HUES48 (cell line): ENCODE measurements around the gene PRRG4.
"Not testable (repeated sequence)": the region's sequence is repeated elsewhere in the genome, so short reads cannot be mapped to it uniquely, and the experiment has no call there.

Experiments
- H3K27ac ChIP-seq: one replicate; pipeline ENCODE4 v1.7.0; 2013; ENCODE audit warnings: low read depth, low read length, inconsistent platforms
- H3K27me3 ChIP-seq: 2 replicates; pipeline ENCODE4 v1.6.1; 2013; ENCODE audit warnings: mild to moderate bottlenecking, low read length; ENCODE audit not compliant: control insufficient read depth, insufficient read depth
- H3K36me3 ChIP-seq: 2 replicates; pipeline ENCODE4 v1.6.1; 2013; ENCODE audit warnings: low read length; ENCODE audit not compliant: control insufficient read depth, insufficient read depth
- H3K4me1 ChIP-seq: 2 replicates; pipeline ENCODE4 v1.6.1; 2013; ENCODE audit warnings: mild to moderate bottlenecking, low read length; ENCODE audit not compliant: control insufficient read depth, insufficient read depth
- H3K4me3 ChIP-seq: 2 replicates; pipeline ENCODE4 v1.5.1; 2013; ENCODE audit warnings: mild to moderate bottlenecking, low read depth, low read length
- H3K9ac ChIP-seq: 2 replicates; pipeline ENCODE4 v1.6.1; 2013; ENCODE audit warnings: mild to moderate bottlenecking, low read depth, low read length, moderate library complexity
- H3K9me3 ChIP-seq: 2 replicates; pipeline ENCODE4 v1.6.1; 2013; ENCODE audit warnings: low read length; ENCODE audit not compliant: control insufficient read depth, insufficient read depth

The PRRG4 gene

GRCh38 chr11:32852207-32852606, 22.5 kb downstream of the PRRG4 start:
- Histone ChIP-seq H3K36me3 (no peaks in the 10 kb centered on the region), H3K9ac (no peak overlapping the region), H3K27me3 (no peaks in the 10 kb centered on the region), H3K9me3 (no peaks in the 10 kb centered on the region), H3K27ac (no peak overlapping the region), H3K4me1 (no peaks in the 10 kb centered on the region), H3K4me3 (no peak overlapping the region)

GRCh38 chr11:32855601-32856000, 25.9 kb downstream of the PRRG4 start:
- Histone ChIP-seq H3K9ac (no peak overlapping the region), H3K4me3 (no peak overlapping the region), H3K36me3 (no peaks in the 10 kb centered on the region), H3K9me3 (no peaks in the 10 kb centered on the region), H3K27ac (no peak overlapping the region), H3K27me3 (no peaks in the 10 kb centered on the region), H3K4me1 (no peaks in the 10 kb centered on the region)

GRCh38 chr11:32858731-32859130, 29.0 kb downstream of the PRRG4 start:
- no peaks in the 10 kb centered on the region for H3K9me3 ChIP-seq
- no peaks in the 10 kb centered on the region for H3K4me1 ChIP-seq
- H3K36me3 ChIP-seq, result no peaks in the 10 kb centered on the region
- H3K9ac ChIP-seq, result no peak overlapping the region
- no peak overlapping the region for H3K4me3 ChIP-seq
- no peaks in the 10 kb centered on the region for H3K27me3 ChIP-seq
- no peak overlapping the region for H3K27ac ChIP-seq

GRCh38 chr11:32861850-32862577, 32.3 kb downstream of the PRRG4 start:
- H3K36me3 ChIP-seq, result no peaks in the 10 kb centered on the region
- H3K9ac ChIP-seq, result no peak overlapping the region
- H3K27me3 ChIP-seq, result no peaks in the 10 kb centered on the region
- H3K4me1 ChIP-seq, result no peaks in the 10 kb centered on the region
- H3K4me3 ChIP-seq, result no peak overlapping the region
- H3K27ac ChIP-seq, result no peak overlapping the region
- H3K9me3 ChIP-seq, result no peaks in the 10 kb centered on the region

- Histone ChIP-seq H3K4me3 (no peak overlapping the region), H3K9ac (no peak overlapping the region), H3K27ac (no peak overlapping the region), H3K36me3 (no peaks in the 10 kb centered on the region), H3K9me3 (no peaks in the 10 kb centered on the region), H3K4me1 (no peaks in the 10 kb centered on the region), H3K27me3 (no peaks in the 10 kb centered on the region)
Measured at GRCh38 chr11:32864555-32864954, 34.8 kb downstream of the PRRG4 start.

- not testable (repeated sequence) for H3K36me3 ChIP-seq, H3K27ac ChIP-seq, H3K4me1 ChIP-seq, H3K9ac ChIP-seq, H3K9me3 ChIP-seq, H3K27me3 ChIP-seq, H3K4me3 ChIP-seq
Measured at GRCh38 chr11:32868752-32869151, 39.0 kb downstream of the PRRG4 start.

GRCh38 chr11:32870676-32871075, 40.9 kb downstream of the PRRG4 start:
- H3K4me1 ChIP-seq, result peaks cover 11% of the 10 kb centered on the region
- H3K27me3 ChIP-seq, result no peaks in the 10 kb centered on the region
- no peaks in the 10 kb centered on the region for H3K9me3 ChIP-seq
- no peak overlapping the region for H3K4me3 ChIP-seq
- H3K9ac ChIP-seq, result no peak overlapping the region
- H3K27ac ChIP-seq, result no peak overlapping the region
- H3K36me3 ChIP-seq, result no peaks in the 10 kb centered on the region

GRCh38 chr11:32874132-32874531, 44.4 kb downstream of the PRRG4 start:
- H3K4me3 ChIP-seq, result no peak overlapping the region
- peak overlapping the region; percentile 54 for H3K27ac ChIP-seq
- no peaks in the 10 kb centered on the region for H3K27me3 ChIP-seq
- no peak overlapping the region for H3K9ac ChIP-seq
- no peaks in the 10 kb centered on the region for H3K9me3 ChIP-seq
- H3K4me1 ChIP-seq, result peaks cover 11% of the 10 kb centered on the region
- no peaks in the 10 kb centered on the region for H3K36me3 ChIP-seq

- no peak overlapping the region for H3K4me3 ChIP-seq
- H3K9ac ChIP-seq, result no peak overlapping the region
- no peak overlapping the region for H3K27ac ChIP-seq
- H3K4me1 ChIP-seq, result peaks cover 9% of the 10 kb centered on the region; the same call in 1 of the 2 replicates
- H3K9me3 ChIP-seq, result no peaks in the 10 kb centered on the region
- no peaks in the 10 kb centered on the region for H3K36me3 ChIP-seq
- no peaks in the 10 kb centered on the region for H3K27me3 ChIP-seq
Measured at GRCh38 chr11:32881286-32881685, 51.6 kb downstream of the PRRG4 start.

GRCh38 chr11:32883421-32883820, 53.7 kb downstream of the PRRG4 start:
- no peaks in the 10 kb centered on the region for H3K36me3 ChIP-seq
- no peaks in the 10 kb centered on the region for H3K27me3 ChIP-seq
- no peak overlapping the region for H3K9ac ChIP-seq
- H3K4me3 ChIP-seq, result no peak overlapping the region
- H3K4me1 ChIP-seq, result peaks cover 9% of the 10 kb centered on the region; the same call in 1 of the 2 replicates
- no peaks in the 10 kb centered on the region; the same call in 1 of the 2 replicates for H3K9me3 ChIP-seq
- H3K27ac ChIP-seq, result no peak overlapping the region

GRCh38 chr11:32884023-32884422, 54.3 kb downstream of the PRRG4 start:
- Histone ChIP-seq H3K27me3 (no peaks in the 10 kb centered on the region), H3K9me3 (no peaks in the 10 kb centered on the region; the same call in 1 of the 2 replicates), H3K36me3 (no peaks in the 10 kb centered on the region), H3K4me3 (no peak overlapping the region), H3K27ac (no peak overlapping the region), H3K4me1 (peaks cover 9% of the 10 kb centered on the region; the same call in 1 of the 2 replicates), H3K9ac (no peak overlapping the region)
